GM03348 (cell line): ENCODE measurements around the gene DNAJC12.
"Not testable (repeated sequence)": the region's sequence is repeated elsewhere in the genome, so short reads cannot be mapped to it uniquely, and the experiment has no call there.

Experiments used
- DNase-seq: peaks from one replicate; pipeline ENCODE4 v3.0.0; 2012; ENCODE audit warnings: low spot score

DNAJC12 gene

DNA sequence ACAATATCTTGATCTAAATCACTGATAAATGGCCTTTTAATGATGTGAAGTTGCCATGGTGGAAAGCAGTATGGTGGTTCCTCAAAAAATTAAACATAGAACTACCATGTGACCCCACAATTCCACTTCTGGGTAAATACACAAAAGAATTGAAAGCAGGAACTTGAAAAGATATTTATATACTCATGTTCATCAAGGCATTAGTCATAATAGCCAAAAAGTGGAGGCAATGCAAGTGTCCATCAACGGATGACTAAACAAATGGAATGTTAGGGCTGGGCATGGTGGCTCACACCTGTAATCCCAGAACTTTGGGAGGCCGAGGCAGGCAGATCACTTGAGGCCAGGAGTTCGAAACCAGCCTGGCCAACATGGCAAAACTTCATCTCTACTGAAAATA lies 2.0 kb upstream of the DNAJC12 start:
- DNase-seq = no peak

- not testable (repeated sequence) for DNase-seq
Observed at GRCh38 chr10:67839511-67839910, 1.5 kb upstream of the DNAJC12 start.

DNA sequence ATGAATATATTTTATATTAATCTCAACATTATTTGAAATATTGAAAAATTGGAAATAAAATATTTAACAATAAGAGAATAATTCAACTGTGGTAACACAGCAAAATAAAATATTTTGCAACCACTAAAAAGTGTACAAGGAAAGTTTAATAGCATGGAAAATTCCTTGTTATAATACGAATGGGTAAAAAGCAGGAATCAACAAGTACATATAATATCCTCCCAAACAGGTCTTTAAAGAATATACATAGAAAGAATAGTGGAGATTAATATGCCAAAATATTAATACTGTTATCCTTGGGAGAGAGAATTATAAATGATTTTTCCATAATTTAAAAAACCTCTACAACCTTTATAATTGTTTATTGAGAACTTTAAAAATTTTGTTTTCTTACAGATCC lies 1.0 kb downstream of the DNAJC12 start:
- DNase-seq = no peak

GRCh38 chr10:67836488-67836887 lies 1.5 kb downstream of the DNAJC12 start:
- DNase-seq = no peak

DNA sequence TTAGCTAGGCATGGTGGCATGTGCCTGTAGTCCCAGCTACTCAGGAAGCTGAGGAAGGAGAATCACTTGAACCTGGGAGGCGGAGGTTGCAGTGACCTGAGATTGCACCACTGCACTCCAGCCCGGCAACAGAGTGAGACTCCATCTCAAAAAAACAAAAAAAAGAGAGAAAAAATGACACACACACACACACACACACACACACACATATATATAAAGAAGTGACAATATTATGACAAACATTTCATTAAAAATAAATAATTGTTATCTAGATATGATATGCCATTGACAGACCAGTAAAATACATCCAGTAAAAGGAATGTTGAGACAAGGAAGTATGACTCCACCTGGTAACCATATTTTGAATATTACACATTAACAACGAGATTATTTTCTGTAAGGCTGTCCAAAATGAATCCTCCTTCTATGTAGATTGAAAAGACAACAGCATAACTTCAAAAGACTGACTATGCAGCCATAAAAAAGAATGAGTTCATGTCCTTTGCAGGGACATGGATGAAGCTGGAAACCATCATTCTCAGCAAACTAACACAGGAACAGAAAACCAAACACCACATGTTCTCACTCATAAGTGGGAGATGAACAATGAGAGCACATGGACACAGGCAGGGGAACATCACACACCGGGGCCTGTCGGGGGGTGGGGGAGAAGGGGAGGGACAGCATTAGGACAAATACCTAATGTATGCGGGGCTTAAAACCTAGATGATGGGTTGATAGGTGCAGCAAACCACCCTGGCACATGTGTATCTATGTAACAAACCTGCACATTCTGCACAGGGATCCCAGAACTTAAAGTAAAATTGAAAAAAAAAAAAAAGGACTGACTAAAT lies 2.2 kb downstream of the DNAJC12 start:
- DNase-seq = not testable (repeated sequence)

- DNase-seq = no peak
Observed at GRCh38 chr10:67834375-67834774, 3.6 kb downstream of the DNAJC12 start.

DNA sequence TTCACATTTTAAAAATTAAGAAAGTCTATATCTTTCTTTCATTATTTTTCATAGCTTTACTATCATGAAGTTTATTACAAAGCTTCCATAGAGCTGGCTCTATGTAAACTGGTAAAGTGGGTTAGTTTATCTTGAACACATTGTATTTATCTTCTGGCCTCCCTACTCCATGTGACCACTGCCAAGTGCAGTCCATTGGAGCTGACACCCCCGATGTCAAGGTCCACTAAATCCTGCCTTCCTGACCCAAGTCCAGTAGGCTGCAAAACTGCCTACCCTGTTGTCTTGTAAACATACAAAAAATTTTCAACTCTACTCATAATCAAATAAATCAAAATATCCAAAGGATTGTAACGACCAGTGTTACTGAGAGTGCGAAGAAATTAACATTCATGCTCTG lies 10.2 kb downstream of the DNAJC12 start:
- no peak for DNase-seq

GRCh38 chr10:67819768-67820204 lies 18.2 kb downstream of the DNAJC12 start:
- no peak for DNase-seq

DNA sequence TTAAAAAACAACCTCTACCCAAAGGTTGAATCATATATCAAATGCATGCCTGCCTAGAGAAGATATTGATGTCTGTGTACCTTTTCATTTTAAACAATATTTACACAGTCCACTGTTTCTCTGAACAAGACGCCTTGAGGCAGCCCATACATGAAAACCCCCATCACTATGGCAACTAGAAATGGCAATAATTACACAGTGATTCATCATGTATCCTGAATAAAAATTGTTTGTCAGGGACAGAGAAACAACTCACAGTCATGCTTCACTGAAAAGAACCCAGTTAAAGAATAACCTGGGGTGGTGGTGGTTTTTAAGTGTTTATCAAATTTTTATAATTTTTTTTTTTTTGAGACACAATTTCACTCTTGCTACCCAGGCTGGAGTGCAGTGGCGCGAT lies 19.7 kb downstream of the DNAJC12 start:
- no peak for DNase-seq

- DNase-seq = no peak
Observed at GRCh38 chr10:67816719-67817118, 21.3 kb downstream of the DNAJC12 start.

- no peak for DNase-seq
Observed at GRCh38 chr10:67815571-67816059, 22.4 kb downstream of the DNAJC12 start.

DNA sequence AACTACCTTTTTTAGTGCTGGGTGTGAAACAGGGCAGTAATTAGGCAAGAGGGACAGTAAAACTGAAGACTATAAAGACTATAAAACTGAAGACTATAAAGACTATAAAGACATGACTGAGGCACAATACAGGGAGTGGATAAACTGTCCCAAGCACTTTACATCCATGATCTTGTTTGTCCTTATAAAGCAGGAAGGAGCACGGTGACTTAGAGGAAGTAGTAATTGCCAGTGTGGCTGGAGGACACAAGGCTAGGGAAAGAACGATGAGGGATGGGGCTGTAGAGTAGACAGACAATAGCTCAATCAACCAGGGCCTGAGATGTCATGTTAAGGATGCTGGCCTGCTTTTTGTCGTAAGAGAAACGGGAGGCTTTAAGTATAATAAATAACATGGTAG lies 26.0 kb downstream of the DNAJC12 start:
- DNase-seq = no peak

DNA sequence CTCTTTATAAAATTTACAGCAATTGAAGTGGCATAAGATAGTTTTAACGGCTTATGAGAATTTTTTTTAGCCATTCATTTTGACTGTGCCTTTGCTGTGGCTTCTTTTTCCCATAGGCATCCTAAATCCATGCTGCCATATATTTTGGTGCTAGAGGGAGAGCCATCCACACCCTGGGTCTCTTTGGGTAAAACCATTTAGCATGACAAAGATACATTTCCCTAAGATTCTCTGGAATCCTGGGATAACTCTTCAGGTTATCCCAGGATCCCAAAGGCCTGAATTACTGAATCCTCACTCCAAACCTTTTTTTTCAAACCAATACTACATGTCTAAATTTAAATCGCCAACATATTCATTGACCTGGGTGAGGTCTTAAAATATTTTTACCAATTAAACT lies 28.9 kb downstream of the DNAJC12 start:
- DNase-seq = no peak

GRCh38 chr10:67808704-67809103 lies 29.3 kb downstream of the DNAJC12 start:
- DNase-seq = no peak

GRCh38 chr10:67807855-67808456 lies 30.0 kb downstream of the DNAJC12 start:
- DNase-seq = no peak

DNA sequence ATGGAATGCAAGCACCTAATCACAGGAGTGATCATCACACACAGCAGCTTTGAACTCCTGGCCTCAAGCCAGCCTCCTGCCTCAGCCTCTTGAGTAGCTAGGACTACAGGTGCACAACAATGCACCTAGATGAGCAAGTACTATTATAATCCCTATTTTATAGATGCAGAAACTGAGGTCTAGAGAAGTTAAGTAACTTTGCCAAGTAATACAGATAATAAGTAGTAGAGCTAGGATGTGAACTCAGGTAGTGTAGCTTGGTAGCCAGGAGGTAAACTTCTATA lies 33.7 kb downstream of the DNAJC12 start:
- DNase-seq = no peak

- no peak for DNase-seq
Observed at GRCh38 chr10:67803588-67804394, 34.2 kb downstream of the DNAJC12 start.

- DNase-seq = no peak
Observed at GRCh38 chr10:67802767-67803538, 35.0 kb downstream of the DNAJC12 start.

- DNase-seq = no peak
Observed at GRCh38 chr10:67801118-67801517, 36.9 kb downstream of the DNAJC12 start.

DNA sequence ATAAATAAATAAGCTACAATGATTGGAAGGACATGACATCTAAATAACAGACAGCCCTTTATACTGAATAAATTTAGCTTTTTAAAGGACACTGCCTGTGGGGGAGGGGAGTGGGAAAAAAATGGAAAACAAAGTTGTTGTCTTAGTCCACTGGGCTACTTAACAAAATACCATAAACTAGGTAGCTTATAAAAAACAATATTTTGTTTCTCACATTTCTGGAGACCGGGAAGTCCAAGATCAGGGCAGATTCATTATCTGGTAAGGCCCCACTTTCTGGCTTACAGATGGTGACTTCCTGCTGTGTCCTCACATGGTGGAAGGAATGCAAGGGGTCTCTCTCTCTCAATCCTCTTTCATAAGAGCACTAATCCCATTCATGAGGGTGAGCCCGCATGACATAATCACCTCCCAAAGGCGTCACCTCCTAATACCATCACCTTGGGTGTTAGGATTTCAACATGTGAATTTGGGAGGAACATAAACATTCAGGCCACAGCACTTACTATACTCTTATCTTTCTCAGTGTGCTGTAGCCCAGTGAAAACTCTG lies 43.0 kb downstream of the DNAJC12 start:
- DNase-seq = no peak

DNA sequence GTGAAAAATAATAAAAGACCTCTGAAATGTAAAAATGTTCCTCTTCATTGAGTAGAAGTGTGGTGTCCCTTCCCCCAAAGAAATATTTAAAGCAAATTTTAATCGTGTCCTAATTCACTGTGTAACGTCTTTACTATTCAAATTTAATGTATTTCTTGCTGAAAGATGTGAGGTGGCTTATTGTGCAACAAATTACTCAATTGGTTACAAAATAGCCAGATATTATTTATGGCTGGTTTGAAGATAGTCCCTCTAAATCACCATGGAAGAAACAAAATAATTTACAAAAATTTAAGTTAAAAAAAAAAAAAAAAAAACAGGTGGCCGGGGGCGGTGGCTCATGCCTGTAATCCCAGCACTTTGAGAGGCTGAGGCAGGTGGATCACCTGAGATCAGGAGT lies 43.7 kb downstream of the DNAJC12 start:
- DNase-seq = no peak

DNA sequence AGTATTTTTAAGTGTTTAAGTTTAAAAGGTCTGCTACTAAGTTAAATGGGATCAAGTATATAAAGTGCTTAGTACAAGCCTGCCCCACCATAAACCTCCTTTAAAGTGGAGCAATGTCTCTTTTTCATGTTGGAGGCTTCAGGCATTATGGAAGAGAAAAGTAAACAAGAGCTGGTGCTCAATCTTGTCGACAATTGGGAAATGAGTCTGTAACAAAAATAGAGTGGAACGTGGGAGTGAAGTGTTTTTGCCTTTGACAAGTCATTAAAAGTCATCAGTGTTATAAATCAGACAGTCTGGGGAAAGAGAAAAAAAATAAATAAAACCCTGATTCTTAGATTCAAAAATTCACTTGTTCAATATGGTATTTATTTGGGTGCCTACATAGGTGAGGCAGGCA lies 44.7 kb downstream of the DNAJC12 start:
- DNase-seq = no peak
